Measurements from ENCODE around the gene AUTS2. TPM values are rescaled to one million over a fixed set of nuclear protein-coding genes. Genes with fewer than 3 reads are reported as not detected.

AUTS2 gene
- total RNA-seq, 1 experiment from 2014 or later = 256 TPM

DNA sequence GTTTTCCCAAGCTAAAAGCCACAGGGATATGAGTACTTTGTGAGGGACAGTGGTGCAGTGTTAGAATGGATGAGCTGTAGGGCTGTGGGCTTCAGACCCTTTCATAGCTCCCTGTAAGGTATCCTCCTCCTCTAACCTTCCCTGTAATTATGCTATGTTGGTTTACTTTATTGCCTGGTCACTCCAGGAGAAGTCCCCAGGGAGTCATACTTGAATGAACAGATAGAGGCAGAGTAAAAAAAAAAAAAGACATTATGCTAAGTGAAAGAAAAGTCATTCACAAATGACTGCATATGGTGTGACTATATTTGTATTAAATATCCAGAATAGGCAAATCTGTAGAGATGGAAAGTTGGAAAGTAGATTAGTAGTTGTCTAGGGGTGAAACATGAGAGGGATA is 434.4 kb downstream of the AUTS2 start:
- H3K4me2 ChIP-seq (ENCODE audit: insufficient read depth, insufficient read length, low read length) = no peak overlapping the region
- H4K20me1 ChIP-seq (ENCODE audit: control insufficient read depth, insufficient read depth, insufficient read length) = no peaks in the 10 kb centered on the region
- H4K8ac ChIP-seq (replicated peaks; ENCODE audit: insufficient read length, low read depth, low read length) = no peak overlapping the region
- no peak overlapping the region for H3K4me3 Mint-ChIP-seq
- DNase-seq = no peak
- peaks cover 32 to 43% of the 10 kb centered on the region in 2 experiments for H3K4me1 Mint-ChIP-seq
- no peak overlapping the region for H3K56ac ChIP-seq (ENCODE audit: insufficient read length, low read depth, low read length)
- no peak overlapping the region for H3K9ac ChIP-seq (ENCODE audit: extremely low read depth, insufficient read length, low read length)
- H3K14ac ChIP-seq (ENCODE audit: insufficient read depth, low read length) = no peak overlapping the region
- H3K4me1 ChIP-seq (ENCODE audit: insufficient read depth, low read length) = peaks cover 3% of the 10 kb centered on the region; the same call in 1 of the 2 replicates
- H2BK120ac ChIP-seq (ENCODE audit: low read depth, low read length, poor library complexity, severe bottlenecking) = no peak overlapping the region
- H3K9me3 Mint-ChIP-seq = no peaks in the 10 kb centered on the region
- no peaks in the 10 kb centered on the region for H3K27me3 ChIP-seq (ENCODE audit: insufficient read depth, low read length)
- H2AK5ac ChIP-seq (ENCODE audit: insufficient read length, low read length) = no peak overlapping the region
- no peak overlapping the region for H4K5ac ChIP-seq (ENCODE audit: insufficient read length, low read depth, low read length)
- no peak overlapping the region for H3K23ac ChIP-seq (ENCODE audit: insufficient read length, low read depth, low read length)
- no peaks in the 10 kb centered on the region for H3K36me3 Mint-ChIP-seq (ENCODE audit: insufficient read depth in 1 of 3, low read depth in 3 of 3)
- no peaks in the 10 kb centered on the region for H3K79me1 ChIP-seq (ENCODE audit: insufficient read depth, low read depth, low read length, poor library complexity, severe bottlenecking)
- H2BK5ac ChIP-seq (ENCODE audit: insufficient read length, low read length) = no peak overlapping the region
- no peak overlapping the region for H2BK15ac ChIP-seq (ENCODE audit: low read depth, low read length)
- TF ChIP-seq, protein P1, sequence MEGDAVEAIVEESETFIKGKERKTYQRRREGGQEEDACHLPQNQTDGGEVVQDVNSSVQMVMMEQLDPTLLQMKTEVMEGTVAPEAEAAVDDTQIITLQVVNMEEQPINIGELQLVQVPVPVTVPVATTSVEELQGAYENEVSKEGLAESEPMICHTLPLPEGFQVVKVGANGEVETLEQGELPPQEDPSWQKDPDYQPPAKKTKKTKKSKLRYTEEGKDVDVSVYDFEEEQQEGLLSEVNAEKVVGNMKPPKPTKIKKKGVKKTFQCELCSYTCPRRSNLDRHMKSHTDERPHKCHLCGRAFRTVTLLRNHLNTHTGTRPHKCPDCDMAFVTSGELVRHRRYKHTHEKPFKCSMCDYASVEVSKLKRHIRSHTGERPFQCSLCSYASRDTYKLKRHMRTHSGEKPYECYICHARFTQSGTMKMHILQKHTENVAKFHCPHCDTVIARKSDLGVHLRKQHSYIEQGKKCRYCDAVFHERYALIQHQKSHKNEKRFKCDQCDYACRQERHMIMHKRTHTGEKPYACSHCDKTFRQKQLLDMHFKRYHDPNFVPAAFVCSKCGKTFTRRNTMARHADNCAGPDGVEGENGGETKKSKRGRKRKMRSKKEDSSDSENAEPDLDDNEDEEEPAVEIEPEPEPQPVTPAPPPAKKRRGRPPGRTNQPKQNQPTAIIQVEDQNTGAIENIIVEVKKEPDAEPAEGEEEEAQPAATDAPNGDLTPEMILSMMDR (conservative IDR thresholded peaks at IDR 0.05) = no peak
- no peaks in the 10 kb centered on the region for H3K9me3 ChIP-seq (ENCODE audit: control insufficient read depth, low read depth, low read length)
- H3K27me3 Mint-ChIP-seq (ENCODE audit: low read depth) = no peaks in the 10 kb centered on the region; the same call in 1 of the 2 replicates
- no peak overlapping the region for H2BK20ac ChIP-seq (ENCODE audit: low read depth, low read length, poor library complexity, severe bottlenecking)
- no peak overlapping the region for H2BK12ac ChIP-seq (ENCODE audit: insufficient read length, low read depth, low read length)
- no peak overlapping the region for H4K91ac ChIP-seq (ENCODE audit: insufficient read length, low read depth, low read length)
- no peak overlapping the region for H3K4ac ChIP-seq (ENCODE audit: low read depth, low read length)
- H3K27ac Mint-ChIP-seq = peak overlapping the region in 1 of 3 experiments; percentile 19; a peak in 1 of 7 replicates
- H3K79me2 ChIP-seq (ENCODE audit: insufficient read depth, low read length) = no peaks in the 10 kb centered on the region
- H3K27ac ChIP-seq (ENCODE audit: insufficient read length, low read depth, low read length) = no peak overlapping the region
- no peak overlapping the region for H3K18ac ChIP-seq (ENCODE audit: insufficient read length, low read depth, low read length)
- no peaks in the 10 kb centered on the region for H3K23me2 ChIP-seq (ENCODE audit: insufficient read length, low read depth, low read length, poor library complexity, severe bottlenecking)
- no peak overlapping the region for H2AFZ ChIP-seq (ENCODE audit: low read length)
- no peak overlapping the region for H3T11ph ChIP-seq (ENCODE audit: low read length)

Data from H9 (cell line).